GM21576 (cell line): ENCODE measurements around the gene AGL.
"Not testable (repeated sequence)": the region's sequence is repeated elsewhere in the genome, so short reads cannot be mapped to it uniquely, and the experiment has no call there.

Experiments used
- ATAC-seq: cut with Tn5 transposase; IDR thresholded peaks from one replicate; pipeline ENCODE4 v1.9.1; 2021; ENCODE audit warnings: mild to moderate bottlenecking, moderate library complexity; ENCODE audit not compliant: unreplicated experiment

Gene AGL

DNA sequence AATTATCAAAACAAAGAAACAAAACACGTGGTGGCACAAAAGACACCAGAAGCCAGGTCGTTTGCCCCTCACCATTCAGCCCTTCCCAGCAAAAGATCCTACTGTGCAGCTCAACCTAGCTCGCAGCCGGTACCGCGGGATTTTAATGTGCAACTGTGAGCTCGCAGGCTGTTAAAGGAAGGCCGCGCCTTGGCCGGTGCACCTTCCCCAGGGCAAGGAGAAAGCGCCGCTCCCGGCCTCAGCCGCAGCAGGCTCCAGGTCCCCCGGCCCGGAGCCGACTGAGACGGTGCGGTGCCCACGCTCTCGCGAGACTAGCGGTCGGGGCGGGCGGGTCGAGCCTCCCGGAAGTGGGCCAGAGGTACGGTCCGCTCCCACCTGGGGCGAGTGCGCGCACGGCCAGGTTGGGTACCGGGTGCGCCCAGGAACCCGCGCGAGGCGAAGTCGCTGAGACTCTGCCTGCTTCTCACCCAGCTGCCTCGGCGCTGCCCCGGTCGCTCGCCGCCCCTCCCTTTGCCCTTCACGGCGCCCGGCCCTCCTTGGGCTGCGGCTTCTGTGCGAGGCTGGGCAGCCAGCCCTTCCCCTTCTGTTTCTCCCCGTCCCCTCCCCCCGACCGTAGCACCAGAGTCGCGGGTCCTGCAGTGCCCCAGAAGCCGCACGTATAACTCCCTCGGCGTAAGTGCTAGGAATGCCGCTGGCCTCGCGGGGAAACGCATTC lies at the start of gene AGL:
TSS of gene AGL (plus strand) at position 618 of the 715 bp plus-strand sequence. CDS start 682 bp downstream, outside the sequence.
- ATAC-seq, result peak; percentile 98

DNA sequence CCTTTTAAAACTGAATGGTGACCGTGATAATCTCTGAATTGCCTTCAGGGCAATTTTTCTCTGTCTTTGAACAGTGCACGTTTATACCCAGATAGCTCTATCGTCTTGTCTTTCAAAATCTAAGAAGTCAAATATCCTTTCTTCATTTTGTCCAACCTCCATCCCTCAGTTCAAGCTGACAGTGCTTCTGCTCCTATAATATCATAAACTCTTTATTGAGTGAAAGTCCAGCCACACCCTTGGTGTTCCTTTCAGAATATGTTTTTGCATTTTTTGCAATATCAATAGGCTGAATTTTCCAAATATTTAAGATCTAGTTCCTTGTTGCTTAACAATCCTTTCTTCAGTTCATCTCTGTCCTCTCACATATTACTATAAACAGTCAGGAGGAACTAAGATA lies 48.6 kb upstream of the AGL start:
- no peak for ATAC-seq

DNA sequence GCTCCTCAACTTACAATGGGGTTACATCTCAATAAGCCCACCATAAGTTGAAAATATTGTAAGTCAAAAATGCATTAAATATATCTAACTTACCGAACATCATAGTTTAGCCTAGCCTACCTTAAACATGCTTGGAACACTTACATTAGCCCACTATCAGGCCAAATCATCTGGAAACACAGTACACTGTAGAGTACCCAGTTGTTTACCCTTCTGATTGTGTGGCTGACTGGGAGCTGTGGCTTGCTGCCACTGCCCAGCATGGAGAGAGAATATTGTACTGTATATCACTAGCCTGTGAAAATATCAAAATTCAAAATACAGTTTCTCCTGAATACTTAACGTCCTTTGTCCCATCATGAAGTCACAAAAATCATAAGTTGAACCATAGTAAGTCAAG lies 43.3 kb upstream of the AGL start:
- no peak for ATAC-seq

DNA sequence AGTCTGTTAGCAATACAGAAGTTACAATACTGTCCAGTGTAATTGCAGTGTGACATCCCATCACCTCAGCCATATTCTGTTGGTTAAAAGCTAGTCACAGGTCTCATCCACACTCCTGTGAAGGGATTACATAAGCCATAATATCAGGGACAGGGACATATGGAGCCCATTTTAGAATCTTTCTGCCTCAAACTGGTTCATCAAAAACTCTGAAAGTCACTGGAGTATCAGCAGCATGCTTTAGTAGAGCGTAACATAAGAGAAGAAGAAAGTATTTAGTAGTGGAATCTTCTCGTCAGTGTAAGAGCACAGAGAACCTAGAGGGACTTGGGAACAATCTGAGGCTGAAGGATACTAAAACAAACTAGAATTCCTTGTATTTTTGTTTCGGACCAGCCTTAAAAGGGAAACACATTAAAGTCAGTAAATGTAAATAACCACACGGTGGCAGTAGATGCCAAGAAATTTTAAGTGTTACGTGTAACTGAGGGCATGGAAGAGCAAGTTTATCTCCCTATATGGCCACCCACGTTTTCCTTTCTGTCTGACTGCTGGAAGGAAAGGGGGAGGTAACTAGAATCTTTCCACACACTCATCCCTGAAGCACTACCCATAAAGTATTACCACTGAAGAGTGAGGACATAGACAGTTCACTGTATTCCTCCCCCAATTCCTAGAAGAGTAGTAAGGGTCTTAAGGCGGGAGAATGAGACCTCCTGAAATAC lies 41.6 kb upstream of the AGL start:
- ATAC-seq, result peak; percentile 92

DNA sequence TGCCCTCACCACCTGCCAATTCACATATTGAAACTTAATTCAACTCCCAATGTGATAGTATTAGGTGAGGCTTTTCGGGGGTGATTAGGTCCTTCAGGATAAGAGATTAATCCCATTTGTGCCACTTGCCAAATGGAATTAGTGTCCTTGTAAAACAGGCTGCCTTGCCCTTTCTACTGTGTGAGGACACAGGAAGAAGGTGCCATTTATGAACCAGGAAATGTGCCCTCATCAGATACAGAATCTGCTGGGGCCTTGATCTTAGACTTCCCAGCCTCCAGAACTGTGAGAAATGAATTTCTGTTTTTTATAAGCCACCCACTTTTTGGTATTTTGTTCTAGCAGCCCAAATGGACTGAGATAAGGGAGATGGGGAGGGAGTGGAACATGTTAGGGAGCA lies 39.1 kb upstream of the AGL start:
- ATAC-seq, result no peak

DNA sequence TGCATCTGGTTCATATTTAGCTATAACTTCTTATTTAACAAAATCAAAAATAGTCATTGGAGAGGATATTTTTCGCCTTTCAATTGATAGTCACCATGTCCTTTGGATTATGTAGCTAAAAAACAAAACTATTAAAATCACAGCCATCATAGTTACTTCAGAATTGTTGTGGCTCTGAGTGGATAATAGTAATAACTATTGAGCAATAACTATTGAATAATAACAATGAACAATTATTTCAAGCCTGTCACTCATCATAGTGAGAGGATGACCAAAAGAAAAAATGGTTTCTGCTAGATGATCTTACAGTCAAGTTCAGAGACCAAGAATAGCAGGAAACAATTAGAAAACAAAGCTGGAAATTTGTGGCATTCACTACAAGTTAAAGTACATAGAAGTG lies 38.4 kb upstream of the AGL start:
- ATAC-seq, result no peak

DNA sequence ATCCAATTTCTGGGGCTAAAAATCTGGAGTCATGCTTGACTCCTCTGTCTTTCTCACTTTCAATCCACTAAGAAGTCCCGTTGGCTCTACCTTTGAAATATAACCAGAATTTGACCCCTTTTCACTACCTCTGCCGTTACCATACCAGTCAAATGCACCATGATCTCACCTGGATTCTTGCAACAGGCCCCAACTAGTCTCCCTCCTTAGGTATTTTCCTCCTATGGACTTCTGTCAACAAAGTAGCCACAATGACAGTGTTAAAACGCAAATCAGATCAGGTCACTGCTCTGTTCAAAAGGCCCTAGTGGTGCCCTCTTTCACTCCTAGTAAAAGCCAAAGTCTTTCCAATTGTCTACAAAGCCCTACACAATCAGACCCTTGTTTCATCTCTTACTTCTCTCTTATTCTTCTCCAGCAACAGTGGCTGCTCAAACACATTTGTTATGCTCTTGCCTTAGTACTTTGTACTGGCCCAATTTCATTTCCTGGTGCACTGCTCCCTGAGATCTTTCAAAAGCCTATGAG lies 35.7 kb upstream of the AGL start:
- ATAC-seq, result no peak

DNA sequence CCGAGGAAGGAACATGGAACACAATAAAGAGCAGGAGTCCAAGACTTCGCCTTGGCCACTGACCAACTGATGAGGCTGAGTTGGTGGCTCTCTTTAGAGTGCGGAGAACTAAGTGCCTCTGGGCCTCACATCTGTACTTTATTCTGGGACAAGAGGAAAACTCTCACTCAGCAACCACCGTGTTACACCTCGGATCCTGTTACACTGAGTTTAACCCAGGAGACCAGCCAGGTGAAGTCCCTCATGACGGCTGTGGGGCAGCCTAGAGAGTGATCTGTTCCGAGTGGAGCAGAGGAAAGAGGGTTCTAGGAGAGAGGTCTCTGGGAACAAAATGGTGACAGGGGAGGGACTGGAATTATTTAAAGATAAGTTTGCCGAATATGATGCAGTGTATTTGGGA lies 33.5 kb upstream of the AGL start:
- ATAC-seq, result no peak

DNA sequence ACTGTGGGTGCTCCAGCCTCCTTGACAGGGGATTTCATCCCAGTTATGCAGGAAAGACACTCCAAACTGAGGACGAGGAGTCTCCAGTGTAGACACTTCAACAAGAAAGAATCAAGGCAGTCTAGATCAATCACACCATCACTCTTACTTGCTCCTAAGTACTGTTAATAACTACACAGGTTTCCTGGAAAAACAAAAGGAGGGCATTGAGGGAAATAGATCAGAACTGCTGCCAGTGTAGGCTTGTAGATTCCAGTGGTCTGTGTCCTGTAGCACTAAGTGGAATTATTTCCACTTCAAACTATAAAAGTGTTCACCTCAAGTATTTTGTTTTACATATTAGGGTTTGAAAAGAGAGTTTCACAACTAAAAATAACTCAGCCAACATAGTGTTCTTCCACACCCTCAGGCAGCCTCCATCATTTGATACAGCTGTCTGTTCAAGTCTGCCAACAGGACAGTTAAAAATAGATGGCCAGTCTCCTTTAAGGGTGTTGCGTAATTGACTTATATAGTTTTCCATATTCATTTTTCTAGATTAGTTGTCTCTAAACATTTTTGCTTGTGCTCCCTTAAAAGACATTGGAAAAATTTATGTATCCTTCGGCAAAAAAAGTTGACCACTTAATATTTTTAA lies 32.0 kb upstream of the AGL start:
- ATAC-seq, result no peak

DNA sequence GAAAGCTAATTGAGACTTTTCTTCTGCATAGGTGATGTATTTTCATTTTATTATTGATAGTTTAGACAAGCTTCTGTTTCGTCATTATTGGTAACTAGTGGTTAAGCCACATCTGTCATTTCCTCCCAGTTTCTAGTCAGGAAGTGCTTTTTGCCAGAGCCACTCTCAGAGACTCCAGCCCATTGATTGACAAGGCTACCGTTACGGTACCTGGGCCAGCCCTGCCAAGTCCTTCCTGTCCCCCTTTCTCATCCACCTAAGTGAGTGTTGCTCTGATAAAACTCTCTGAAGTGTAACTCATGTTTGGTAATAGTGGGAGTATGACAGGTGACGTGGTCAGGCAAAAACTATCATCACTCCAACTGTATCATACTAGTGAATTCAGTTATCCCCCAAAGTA lies 29.6 kb upstream of the AGL start:
- ATAC-seq, result peak; percentile 89

DNA sequence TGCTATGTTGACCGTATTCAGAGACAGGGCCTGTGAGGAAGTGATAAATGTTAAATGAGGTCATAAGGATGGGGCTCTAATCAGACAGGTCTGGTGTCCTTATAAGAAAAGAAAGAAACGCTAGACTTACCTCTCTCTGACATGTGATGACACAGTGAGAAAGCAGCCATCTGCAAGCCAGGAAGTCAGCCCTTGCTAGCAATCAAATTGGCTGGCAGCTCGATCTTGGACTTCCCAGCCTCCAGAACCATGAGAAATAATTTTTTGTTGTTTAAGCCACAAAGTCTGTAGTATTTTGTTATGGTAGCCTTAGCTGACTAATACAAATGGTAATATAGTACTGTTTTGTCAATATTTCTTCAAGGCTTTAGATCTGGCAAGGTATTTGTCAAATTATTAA lies 25.1 kb upstream of the AGL start:
- ATAC-seq, result no peak

DNA sequence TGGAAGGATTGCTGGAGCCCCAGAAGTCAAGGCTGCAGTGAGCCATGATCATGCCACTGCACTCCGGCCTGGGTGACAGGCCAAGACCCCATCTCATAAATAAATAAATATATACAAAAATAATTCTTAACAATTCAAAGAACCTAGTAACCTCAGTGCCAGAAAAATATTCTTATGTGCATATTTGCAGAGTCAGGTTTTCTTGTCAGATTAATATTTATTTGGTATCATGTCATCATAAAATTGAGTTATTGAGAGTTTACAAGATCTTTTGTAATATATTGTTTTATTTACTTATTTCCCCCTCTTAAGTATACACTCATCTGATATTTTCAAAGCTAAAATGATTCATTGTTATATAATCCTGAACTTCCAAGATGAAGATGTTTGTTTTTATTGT lies 24.5 kb upstream of the AGL start:
- no peak for ATAC-seq

DNA sequence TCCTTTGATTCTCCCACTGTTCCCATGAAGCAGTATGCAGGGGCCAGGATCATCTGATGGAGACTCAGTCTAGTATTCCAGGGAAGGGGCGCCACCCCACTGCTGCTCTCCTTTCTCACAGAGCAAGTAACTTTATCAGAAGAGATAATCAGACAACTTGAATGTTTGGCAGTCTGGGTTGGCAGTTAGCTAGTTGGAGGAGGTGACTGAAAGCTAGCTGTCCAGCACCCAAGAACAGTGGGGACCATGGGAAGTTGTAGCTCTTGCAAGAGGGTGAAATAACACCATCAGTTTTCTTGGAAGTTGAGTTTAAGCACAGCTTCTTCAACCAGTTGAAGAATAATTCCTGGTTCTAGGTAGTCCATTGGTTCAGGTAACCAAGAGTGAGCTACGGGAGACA lies 22.2 kb upstream of the AGL start:
- no peak for ATAC-seq

DNA sequence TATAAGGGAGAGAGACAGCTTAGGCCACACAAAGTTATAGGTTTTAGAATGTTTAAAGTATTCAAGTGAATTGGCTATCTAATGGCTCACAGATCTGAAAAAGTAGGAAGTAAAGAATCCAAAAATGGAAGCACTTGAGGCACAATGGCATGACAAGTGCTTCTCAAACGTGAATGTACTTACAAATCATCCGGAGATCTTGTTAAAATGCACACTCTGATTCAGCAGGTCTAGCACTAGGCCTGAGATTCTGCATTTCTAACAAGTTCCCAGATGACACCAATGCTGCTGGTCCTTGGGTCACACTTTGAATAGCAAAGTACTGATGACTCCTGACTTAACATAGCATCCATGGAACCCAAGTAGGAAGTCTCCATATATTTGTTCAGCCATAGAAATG lies 20.9 kb upstream of the AGL start:
- ATAC-seq, result no peak

DNA sequence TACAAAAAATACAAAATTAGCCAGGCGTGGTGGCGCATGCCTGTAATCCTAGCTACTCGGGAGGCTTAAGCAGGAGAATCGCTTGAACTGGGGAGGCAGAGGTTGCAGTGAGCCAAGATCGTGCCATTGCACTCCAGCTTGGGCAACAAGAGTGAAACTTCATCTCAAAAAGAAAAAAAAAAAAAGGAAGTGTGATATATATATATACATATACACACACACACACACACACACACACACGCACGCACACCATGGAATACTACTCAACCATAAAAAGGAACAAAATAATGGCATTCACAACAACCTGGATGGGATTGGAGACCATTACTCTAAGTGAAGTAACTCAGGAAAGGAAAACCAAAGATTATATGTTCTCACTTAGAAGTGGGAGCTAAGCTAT lies 16.2 kb upstream of the AGL start:
- ATAC-seq, result not testable (repeated sequence)

DNA sequence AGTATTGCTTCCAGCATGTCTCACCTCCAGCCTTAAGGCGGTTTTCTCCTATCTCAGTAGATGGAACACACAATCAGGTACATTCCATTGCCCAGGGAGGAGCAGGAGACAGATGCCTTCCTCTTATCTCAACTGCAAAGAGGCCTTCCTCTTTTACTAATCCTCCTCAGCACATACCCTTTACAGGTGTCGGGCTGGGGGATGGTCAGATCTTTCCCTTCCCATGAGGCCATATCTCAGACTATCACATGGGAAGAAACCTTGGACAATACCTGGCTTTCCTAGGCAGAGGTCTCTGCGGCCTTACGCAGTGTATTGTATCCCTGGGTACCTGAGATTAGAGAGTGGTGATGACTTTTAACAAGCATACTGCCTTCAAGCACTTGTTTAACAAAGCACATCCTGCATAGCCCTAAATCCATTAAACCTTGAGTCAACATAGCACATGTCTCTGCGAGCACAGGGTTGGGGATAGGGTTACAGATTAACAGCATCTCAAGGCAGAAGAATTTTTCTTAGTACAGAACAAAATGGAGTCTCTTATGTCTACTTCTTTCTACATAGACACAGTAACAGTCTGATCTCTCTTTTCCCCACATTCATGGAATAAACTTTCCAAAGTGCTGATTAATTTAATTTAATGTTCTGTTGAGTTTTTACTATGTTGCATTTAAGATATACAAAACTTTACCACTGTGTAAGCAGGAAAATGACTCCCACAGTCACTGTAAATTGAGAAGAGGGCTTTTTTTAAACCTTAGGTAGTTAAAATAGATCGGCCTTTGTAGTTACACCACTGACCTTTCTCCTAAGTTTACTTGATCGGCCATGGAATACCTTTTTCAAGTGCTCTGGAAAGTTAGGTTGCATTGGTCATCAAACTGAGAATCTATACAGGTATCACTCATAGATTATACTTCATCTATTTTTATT lies 13.7 kb upstream of the AGL start:
- ATAC-seq, result not testable (repeated sequence)

DNA sequence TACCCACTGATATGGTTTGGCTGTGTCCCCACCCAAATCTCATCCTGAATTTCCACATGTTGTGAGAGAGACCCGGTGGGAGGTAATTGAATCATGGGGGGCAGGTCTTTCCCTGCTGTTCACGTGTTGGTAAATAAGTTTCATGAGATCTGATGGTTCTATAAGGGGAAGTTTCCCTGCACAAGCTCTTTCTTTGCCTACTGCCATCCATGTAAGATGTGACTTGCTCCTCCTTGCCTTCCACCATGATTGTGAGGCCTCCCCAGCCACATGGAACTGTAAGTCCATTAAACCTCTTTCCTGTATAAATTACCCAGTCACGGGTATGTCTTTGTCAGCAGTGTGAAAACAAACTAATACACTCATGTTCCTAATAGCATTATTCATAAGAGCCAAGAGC lies 9.8 kb upstream of the AGL start:
- not testable (repeated sequence) for ATAC-seq

DNA sequence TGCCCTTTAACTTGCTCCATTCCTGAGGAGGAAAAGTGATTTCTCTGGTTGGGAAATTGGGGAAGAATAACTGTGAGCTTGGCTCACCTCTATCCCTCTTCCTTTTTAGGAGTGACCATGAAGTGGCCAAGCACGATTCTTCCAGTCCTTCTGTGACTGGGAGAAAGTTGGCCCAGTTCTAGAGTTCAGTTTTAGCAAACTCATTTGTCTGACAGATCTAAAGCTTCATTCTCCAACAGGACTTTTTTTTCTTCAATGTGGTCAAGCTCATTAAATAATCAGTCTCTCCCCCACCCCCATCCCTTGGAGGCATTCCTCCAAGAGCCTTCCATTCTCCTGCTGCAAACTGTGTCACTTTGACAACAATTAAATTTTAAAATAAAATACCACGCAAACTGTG lies 6.4 kb upstream of the AGL start:
- ATAC-seq, result no peak

DNA sequence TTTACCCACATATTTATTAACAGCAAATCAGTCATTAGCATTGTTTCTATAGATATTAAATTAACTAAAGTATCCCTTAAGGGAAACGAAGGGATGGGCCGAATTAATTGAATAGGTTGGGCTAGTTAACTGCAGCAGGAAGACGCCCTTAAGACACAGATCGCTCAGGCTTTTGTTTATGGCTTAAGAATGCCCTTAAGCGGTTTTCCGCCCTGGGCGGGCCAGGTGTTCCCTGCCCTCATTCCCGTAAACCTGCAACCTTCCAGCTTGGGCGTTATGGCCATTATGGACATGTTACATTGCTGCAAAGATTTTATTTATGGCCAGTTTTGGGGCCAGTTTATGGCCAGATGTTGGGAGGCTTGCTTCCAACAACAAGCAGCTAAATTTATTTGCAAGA lies 5.0 kb upstream of the AGL start:
- not testable (repeated sequence) for ATAC-seq

DNA sequence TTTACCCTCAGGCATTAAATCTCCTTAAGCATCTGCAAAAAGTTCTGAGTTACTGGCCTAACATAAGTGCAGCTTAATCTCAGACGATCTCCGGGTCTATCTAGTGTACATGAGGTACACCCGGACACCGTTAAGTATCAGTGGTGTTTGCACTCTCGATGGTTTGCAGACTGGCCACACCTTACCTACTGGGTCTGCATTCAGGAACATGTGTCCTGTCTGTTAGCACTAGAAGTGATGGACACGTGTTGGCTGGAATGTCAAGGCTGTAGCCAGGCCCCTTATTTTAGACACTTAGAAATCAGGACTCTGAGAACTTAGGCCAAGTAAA lies 783 bp upstream of the AGL start:
- ATAC-seq, result no peak
